Loucy (cell line): Measurements from ENCODE around the gene PPP6R1.

ENCODE experiments used
- H2AFZ ChIP-seq: fragments of 200-600 bp; sonication (generic); 2 replicates; pipeline ENCODE4 v1.6.0; 2016; ENCODE audit warnings: antibody characterized with exemption, mild to moderate bottlenecking, low read length, moderate library complexity
- H3F3A ChIP-seq: fragments of 200-600 bp; 2 replicates; pipeline ENCODE4 v1.6.0; 2016; ENCODE audit warnings: antibody characterized with exemption, low read depth, mild to moderate bottlenecking
- H3K27me3 ChIP-seq: fragments of 200-600 bp; sonication (generic); 2 replicates; pipeline ENCODE4 v1.6.1; 2014; ENCODE audit warnings: low read length, mild to moderate bottlenecking; ENCODE audit not compliant: insufficient read depth, poor library complexity, severe bottlenecking
- H3K36me3 ChIP-seq: fragments of 200-600 bp; sonication (generic); 2 replicates; pipeline ENCODE4 v1.6.1; 2016; ENCODE audit warnings: low read length; ENCODE audit not compliant: insufficient read depth
- H3K4me1 ChIP-seq: fragments of 200-600 bp; sonication (generic); 2 replicates; pipeline ENCODE4 v1.5.1; 2014; ENCODE audit warnings: low read length, mild to moderate bottlenecking; ENCODE audit not compliant: insufficient read depth, poor library complexity, severe bottlenecking
- H3K4me2 ChIP-seq: fragments of 200-600 bp; sonication (generic); 2 replicates; pipeline ENCODE4 v1.6.0; 2014; ENCODE audit warnings: antibody characterized with exemption, low read length, low read depth, mild to moderate bottlenecking; ENCODE audit not compliant: poor library complexity, severe bottlenecking
- H3K4me3 ChIP-seq: fragments of 200-600 bp; sonication (generic); 2 replicates; pipeline ENCODE4 v1.5.1; 2014; ENCODE audit warnings: low read length, mild to moderate bottlenecking, mixed read lengths; ENCODE audit not compliant: poor library complexity, severe bottlenecking
- H3K79me2 ChIP-seq: fragments of 200-600 bp; sonication (generic); 2 replicates; pipeline ENCODE4 v1.6.1; 2014; ENCODE audit warnings: low read length; ENCODE audit not compliant: insufficient read depth
- H3K9ac ChIP-seq: fragments of 200-600 bp; sonication (generic); 2 replicates; pipeline ENCODE4 v1.6.0; 2014; ENCODE audit warnings: mild to moderate bottlenecking, low read depth, low read length, moderate library complexity; ENCODE audit not compliant: poor library complexity, severe bottlenecking
- H3K9me2 ChIP-seq: fragments of 200-600 bp; sonication (generic); replicated peaks from 2 replicates; pipeline ENCODE4 v1.6.1; 2016; ENCODE audit warnings: low read depth, low read length, mixed read lengths
- H3K9me3 ChIP-seq: fragments of 200-600 bp; sonication (generic); 2 replicates; pipeline ENCODE4 v1.6.1; 2014; ENCODE audit warnings: mild to moderate bottlenecking, antibody characterized with exemption, low read length, low read depth; ENCODE audit not compliant: insufficient read depth
- H4K20me1 ChIP-seq: fragments of 200-600 bp; sonication (generic); 2 replicates; pipeline ENCODE4 v1.6.0; 2014; ENCODE audit warnings: antibody characterized with exemption, low read length, mild to moderate bottlenecking; ENCODE audit not compliant: insufficient read depth, poor library complexity, severe bottlenecking
- EZH2phosphoT487 ChIP-seq: fragments of 200-600 bp; IDR thresholded peaks from 2 replicates; pipeline ENCODE4 v1.6.1; 2018; ENCODE audit warnings: antibody characterized with exemption, mild to moderate bottlenecking, moderate library complexity, borderline replicate concordance
- TF ChIP-seq, protein P1 (sequence below): fragments of 200-600 bp; sonication (generic); conservative IDR thresholded peaks from 2 replicates; pipeline ENCODE4 v1.5.1; 2014; ENCODE audit warnings: mild to moderate bottlenecking, antibody characterized with exemption, low read length

Gene PPP6R1

DNA sequence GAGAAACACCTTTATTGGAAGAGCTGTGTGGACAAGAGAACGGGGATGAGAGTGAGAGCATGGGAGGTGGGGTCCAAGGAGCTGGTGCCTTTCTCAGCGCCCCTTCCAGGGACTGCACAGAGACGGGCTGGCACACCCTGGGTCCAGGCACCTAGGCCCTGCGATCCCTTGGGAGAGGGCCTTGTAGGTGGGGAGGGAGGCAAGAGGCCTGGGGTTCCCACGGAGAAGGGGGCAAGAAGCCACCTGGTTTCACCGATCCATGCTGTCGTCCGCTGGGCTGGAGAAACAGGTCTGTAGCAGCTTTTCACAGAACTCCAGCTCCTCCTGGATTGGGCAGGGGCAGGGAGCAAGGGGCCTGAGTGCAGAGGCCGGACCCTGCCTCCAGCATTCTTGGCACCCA is 3.5 kb upstream of the PPP6R1 start:
- peaks cover 18% of the 10 kb centered on the region for H3K79me2 ChIP-seq
- no peaks in the 10 kb centered on the region for H3K9me2 ChIP-seq
- H2AFZ ChIP-seq: no peak overlapping the region
- no peak overlapping the region for H3K4me3 ChIP-seq
- peaks cover 8% of the 10 kb centered on the region for H4K20me1 ChIP-seq
- H3K9ac ChIP-seq: no peak overlapping the region
- no peak for TF ChIP-seq EZH2phosphoT487
- TF ChIP-seq, protein P1, sequence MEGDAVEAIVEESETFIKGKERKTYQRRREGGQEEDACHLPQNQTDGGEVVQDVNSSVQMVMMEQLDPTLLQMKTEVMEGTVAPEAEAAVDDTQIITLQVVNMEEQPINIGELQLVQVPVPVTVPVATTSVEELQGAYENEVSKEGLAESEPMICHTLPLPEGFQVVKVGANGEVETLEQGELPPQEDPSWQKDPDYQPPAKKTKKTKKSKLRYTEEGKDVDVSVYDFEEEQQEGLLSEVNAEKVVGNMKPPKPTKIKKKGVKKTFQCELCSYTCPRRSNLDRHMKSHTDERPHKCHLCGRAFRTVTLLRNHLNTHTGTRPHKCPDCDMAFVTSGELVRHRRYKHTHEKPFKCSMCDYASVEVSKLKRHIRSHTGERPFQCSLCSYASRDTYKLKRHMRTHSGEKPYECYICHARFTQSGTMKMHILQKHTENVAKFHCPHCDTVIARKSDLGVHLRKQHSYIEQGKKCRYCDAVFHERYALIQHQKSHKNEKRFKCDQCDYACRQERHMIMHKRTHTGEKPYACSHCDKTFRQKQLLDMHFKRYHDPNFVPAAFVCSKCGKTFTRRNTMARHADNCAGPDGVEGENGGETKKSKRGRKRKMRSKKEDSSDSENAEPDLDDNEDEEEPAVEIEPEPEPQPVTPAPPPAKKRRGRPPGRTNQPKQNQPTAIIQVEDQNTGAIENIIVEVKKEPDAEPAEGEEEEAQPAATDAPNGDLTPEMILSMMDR: no peak
- H3K4me2 ChIP-seq: no peak overlapping the region
- no peaks in the 10 kb centered on the region; the same call in 1 of the 2 replicates for H3K36me3 ChIP-seq
- peaks cover 15% of the 10 kb centered on the region for H3K4me1 ChIP-seq
- H3F3A ChIP-seq: peaks cover 4% of the 10 kb centered on the region; the same call in 1 of the 2 replicates
- no peaks in the 10 kb centered on the region for H3K27me3 ChIP-seq
- no peaks in the 10 kb centered on the region for H3K9me3 ChIP-seq

- TF ChIP-seq EZH2phosphoT487: no peak
- TF ChIP-seq, protein P1: no peak
- H3K9ac ChIP-seq: no peak overlapping the region
- no peaks in the 10 kb centered on the region; the same call in 1 of the 2 replicates for H3K36me3 ChIP-seq
- peaks cover 15% of the 10 kb centered on the region for H4K20me1 ChIP-seq
- no peaks in the 10 kb centered on the region for H3K9me3 ChIP-seq
- H3K4me2 ChIP-seq: no peak overlapping the region
- no peaks in the 10 kb centered on the region for H3K27me3 ChIP-seq
- H3K4me3 ChIP-seq: no peak overlapping the region
- no peak overlapping the region for H2AFZ ChIP-seq
- peaks cover 16% of the 10 kb centered on the region for H3K4me1 ChIP-seq
- H3K9me2 ChIP-seq: no peaks in the 10 kb centered on the region
- peaks cover 24% of the 10 kb centered on the region for H3K79me2 ChIP-seq
- H3F3A ChIP-seq: peaks cover 4% of the 10 kb centered on the region; the same call in 1 of the 2 replicates
These were observed 2.9 kb upstream of the PPP6R1 start for GRCh38 chr19:55261671-55262126.

DNA sequence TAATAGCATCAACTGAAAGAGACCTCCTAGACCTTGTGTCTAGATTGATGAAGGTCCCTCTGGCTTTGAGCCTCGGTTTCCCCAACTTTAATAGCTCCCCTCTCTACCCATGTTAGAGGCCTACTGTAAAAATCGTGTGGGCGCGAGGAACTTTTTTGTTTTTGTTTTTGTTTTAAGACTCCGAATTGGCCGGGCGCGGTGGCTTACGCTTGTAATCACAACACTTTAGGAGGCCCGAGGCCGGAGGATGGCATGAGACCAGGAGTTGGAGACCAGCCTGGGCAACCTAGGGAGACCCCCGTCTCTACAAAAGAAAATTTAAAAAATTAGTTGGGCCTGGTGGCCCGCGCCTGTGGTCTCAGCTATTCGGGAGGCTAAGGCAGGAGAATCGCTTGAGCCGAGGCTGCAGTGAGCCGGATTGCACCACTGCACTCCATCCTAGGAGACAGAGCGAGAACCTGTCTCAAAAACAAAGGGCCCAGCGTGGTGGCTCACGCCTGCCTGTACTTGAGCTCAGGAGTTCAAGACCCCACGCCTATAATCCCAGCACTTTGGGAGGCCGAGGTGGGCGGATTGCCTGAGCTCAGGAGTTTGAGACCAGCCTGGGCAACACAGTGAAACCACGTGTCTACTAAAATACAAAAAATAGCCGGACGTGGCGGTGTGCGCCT is 858 bp upstream of the PPP6R1 start:
- Histone ChIP-seq H3K9me2 (no peaks in the 10 kb centered on the region), H3K79me2 (peaks cover 42% of the 10 kb centered on the region), H3K9ac (peak overlapping the region; percentile 100), H3K4me3 (peak overlapping the region; percentile 89), H4K20me1 (peaks cover 29% of the 10 kb centered on the region), H3K4me1 (peaks cover 29% of the 10 kb centered on the region), H3F3A (peaks cover 12% of the 10 kb centered on the region), H3K27me3 (no peaks in the 10 kb centered on the region), H3K36me3 (no peaks in the 10 kb centered on the region; the same call in 1 of the 2 replicates), H3K9me3 (no peaks in the 10 kb centered on the region), H2AFZ (no peak overlapping the region), H3K4me2 (peak overlapping the region; percentile 83)
- TF ChIP-seq, protein P1: no peak
- no peak for TF ChIP-seq EZH2phosphoT487
